KG1 (cell line): ENCODE measurements around the gene IFT27.
"Not testable (repeated sequence)": the region's sequence is repeated elsewhere in the genome, so short reads cannot be mapped to it uniquely, and the experiment has no call there.

ENCODE experiments used
- DNase-seq: peaks from one replicate; lab custom pipeline; 2025; lab: John Stamatoyannopoulos, UW

IFT27 gene

DNA sequence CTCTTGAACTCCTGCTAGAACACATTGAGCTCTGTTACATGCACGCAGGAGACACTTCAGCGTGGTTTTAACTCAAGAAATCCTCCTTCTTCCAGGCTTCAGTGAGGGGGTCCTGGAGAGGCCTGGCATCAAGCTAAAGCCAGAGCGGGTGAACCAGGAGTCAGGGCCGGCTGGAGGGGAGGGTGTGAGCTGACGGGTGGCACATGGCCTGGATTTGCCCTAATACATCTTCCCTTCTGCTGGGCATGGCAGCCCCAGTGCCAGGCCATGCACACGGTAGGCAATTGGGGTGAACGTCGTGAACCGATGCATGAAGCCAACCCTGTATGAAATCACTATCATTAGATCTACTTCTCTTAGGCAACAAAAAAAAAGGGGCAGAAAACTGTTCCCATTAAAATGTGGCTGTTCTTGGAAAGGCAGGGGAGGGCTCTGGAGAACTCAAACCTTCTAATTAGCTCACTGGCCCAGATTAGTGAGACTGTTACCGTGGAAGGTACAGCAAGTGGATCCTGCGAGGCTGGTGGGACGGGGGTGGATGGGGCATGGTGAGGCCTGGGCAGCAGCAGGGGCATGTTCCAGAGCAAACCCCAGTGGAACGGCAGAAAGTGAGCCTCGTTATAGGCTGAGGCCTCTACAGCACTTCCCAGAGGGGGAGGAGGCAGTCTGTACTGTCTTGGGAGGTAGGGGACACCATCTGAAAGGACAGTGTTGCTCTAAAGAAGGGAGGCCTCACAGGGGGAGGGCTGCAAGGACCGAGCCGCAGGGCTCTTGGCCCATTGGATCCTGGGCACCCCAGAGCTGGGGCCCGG lies 10.6 kb downstream of the IFT27 start:
- DNase-seq = no peak

GRCh38 chr22:36764641-36765040 lies 11.3 kb downstream of the IFT27 start:
- DNase-seq = no peak

DNA sequence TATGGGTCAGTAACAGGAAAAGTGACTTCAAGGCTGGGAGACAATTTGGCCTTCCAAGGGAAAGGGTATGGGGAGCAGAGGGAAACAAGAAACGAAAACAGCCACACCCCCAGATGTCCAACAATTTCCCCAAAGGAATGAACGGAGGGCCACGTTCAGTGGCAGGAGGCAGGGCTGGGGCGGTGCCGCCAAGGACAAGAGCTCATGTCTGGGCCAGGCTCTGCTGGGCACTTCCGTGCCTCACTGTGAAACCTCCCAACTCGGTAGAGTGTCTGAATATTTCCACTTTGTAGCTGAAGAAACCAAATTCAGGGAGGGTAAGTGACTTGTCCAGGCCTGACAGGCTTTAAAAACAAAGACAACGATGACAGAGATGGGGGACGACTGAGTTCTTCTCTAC lies 11.9 kb downstream of the IFT27 start:
- no peak for DNase-seq

GRCh38 chr22:36763576-36763975 lies 12.3 kb downstream of the IFT27 start:
- no peak for DNase-seq

GRCh38 chr22:36762687-36763260 lies 13.1 kb downstream of the IFT27 start:
- DNase-seq = no peak

GRCh38 chr22:36761553-36762240 lies 14.2 kb downstream of the IFT27 start:
- no peak for DNase-seq

DNA sequence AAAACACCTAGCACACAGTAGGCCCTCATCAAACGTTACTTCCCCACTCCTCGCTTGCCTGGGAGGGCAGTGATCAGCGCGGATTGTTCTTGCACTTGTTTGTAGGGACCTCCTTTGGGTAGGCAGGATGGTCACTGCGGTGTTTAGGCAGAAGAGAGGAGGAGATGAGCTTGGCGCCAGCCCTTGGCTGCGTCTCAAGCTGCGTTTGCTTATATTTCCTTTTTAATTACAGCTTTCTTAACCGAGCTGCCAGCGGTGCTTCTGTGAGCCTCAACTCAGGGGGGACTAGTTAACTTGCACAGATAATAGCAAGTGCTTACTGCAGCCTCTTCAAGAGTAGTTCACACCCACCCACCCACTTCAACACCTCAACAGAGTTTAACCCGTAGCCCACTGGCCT lies 15.1 kb downstream of the IFT27 start:
- DNase-seq = no peak

GRCh38 chr22:36759481-36760159 lies 16.3 kb downstream of the IFT27 start:
- no peak for DNase-seq

DNA sequence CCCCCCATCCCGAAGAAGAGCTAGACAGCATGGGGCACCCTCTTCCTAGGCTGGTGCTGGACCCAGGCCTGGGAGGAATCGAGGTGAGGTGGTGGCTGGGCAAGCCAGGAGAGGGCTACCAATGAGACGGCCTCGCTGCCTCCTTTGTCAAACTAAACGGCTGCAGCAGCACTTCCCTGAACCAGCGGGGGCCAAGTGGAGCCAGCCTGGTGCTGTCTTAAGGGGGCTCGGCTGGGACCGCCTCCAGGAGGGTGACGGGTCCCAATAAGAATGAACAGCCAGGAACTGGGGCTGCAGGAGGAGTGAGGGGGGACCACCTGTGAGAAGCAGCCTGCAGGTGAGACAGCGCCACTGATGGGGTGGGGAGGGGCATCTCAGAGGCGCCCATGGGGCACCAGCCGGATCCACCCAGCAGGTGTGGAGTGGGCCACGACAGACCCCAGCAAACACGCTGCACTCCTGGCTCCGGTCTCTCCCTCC lies 17.1 kb downstream of the IFT27 start:
- DNase-seq = no peak

DNA sequence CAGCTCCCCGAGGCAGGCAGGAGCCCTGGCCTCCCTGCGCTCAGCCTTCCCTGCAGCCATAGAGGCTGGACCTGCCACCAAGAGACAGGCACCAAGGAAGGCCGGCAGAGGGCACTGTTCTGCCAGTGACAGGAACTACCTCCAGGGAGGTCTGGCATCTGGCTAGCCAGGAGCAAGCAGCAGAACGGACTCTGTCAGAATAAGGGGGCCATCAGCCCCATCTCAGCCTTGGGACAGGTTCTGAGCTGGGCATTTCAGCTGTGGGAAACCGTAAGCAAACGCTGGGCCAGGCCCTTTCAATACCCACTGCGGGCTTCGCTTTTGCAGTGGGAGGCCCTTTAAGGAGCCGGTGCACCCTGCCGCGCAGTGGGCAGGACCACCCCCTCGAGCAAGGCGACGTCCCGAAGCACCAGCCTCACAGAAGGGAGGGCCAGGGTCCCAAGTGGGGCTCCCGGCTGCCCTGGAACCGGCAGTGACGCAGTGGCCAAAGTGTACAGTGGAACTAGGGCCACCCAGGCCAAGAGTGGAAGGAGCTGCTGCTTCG lies 18.2 kb downstream of the IFT27 start:
- peak; percentile 10 for DNase-seq

DNA sequence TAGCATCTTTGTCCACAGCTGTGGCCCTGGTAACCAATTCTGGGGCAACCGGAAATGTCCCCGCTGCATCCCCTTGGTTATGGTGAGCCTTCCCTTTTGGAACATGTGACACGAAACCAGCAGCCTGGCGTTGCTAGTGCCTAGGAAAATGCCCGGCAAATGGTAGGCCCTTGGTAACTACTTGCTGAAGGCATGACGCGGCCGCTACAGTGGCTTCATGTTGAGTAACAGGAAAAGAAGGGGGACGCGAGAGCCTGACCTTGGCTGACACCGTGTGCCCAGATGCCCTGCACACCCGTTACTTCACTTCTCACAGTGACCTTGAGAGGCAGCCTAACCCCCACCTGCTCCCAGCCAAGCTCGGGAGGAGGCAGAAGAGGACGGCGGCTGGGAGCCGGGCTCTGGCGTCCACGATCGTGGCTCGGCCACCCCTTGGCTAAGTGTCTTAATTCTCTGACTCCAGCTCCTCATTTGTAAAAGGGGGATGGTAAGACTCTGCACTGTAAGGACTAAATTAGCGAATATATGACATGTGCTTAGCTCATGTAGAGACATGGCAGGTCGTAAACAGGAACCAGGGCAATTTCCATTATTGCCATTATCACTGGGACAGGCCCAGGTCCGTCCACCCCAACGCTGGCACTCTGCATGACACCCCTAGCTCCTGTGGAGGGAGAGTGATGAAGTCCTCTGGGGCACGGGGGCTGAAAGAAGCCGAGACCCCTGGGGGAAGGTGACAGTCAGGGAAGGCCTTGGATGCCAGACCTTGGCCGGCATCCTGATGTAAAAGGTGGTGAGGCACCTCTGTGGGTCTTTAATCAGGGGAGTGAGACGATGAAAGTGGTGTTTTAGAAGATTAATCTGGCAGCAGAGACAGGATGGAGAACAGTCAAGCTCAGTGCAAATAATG lies 18.9 kb downstream of the IFT27 start:
- DNase-seq = no peak

DNA sequence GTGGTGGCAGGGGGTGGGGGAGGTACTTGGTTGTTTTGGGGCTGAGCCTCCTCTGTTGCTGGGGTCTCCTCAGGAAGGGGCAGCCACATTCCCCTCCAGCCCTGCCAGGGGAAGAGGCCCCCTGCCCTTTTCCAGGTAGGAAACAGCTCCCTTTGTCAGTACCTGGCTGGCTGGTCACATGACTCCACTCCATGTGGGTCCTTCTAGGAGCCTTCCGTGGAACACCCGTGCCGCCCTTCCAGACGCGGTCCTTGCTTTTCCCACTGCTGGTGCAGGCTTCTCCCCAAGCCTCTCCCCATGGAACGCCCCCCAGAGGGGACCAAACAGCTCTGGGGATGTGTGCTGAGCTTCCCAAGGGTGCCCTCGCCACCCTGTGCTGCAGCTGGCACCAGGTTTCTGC lies 19.9 kb downstream of the IFT27 start:
- DNase-seq = no peak

DNA sequence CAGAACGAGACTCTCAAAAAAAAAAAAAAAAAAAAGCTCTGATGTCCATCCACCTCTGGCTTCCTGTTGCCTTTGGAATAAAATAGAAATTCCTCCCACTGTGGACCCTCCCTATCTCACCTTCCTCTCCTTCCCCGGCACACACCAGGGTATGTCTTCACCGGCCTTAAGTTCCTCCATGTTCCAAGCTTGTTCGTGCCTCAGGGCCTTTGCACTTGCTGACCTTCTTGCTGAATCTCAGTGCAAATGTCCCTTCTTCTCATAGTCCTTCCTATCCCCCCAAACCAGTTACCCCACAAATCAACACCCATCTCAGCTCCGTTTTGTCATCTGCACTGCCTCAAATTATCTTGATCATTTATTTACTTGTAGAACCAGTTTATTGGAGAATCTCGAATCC lies 20.6 kb downstream of the IFT27 start:
- DNase-seq = no peak

DNA sequence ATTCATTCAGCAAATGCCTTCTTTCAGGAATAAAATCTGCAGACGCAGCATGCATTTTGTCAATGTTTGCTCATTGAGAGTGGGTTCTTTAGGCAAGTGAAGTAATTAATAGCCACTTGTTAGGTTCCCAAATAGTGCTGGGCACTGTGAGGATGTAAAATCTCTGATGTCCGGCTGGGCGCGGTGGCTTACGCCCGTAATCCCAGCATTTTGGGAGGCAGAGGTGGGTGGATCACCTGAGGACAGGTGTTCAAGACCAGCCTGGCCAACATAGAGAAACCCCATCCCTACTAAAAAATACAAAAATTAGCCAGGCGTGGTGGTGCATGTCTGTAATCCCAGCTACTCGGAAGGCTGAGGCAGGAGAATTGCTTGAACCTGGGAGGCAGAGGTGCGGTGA lies 21.0 kb downstream of the IFT27 start:
- not testable (repeated sequence) for DNase-seq

DNA sequence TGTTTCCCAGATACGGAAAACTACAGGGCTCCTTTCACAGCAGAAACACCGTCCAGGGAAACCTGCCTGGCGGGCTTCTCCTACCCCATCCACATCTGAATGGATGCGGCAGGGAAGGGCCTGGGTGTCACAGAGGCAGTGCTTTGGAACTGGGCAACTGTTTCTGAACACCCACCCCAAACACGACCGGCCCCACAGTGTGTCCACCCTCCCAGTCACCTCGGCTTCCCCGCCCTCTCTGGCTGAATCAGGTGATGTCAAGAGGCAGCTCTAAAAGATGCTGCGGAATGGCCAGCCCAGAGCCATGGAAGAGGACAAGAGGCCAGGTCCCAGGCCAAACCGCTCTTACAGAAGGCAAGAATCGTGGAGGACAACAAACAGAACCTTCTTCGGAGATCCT lies 22.0 kb downstream of the IFT27 start:
- DNase-seq = no peak

DNA sequence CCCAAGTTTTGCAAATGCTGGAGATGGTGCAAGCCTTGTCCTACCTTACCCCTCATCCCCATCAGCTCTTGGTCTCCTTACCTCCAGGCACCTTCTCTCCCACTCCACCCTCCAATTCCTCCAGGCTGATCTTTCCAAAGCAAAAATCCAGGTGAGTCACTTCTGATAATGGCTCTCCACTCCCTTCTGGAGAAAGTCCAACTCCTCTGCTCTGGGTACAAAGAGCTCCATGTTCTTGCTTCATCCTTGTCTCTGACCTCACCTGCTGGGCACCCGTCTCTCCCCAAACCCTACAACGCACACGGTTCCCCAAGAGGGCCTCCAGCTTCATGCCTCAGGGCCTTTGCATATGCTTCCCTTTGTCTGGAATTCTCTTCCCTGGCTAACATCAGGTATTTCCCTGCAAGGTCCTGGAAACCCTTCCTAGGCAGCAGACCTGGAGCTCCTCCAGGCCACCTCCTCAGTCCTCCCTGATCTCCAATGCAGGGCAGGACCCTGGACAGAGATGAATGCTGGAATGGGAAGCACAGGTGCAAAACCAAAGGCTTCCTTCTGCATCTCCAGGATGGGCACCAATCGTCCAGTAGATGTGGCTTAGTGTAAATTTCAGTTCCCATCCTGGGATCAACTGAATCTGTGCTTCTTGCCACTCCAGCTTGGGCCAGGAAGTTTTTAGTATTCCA lies 22.7 kb downstream of the IFT27 start:
- DNase-seq = no peak

DNA sequence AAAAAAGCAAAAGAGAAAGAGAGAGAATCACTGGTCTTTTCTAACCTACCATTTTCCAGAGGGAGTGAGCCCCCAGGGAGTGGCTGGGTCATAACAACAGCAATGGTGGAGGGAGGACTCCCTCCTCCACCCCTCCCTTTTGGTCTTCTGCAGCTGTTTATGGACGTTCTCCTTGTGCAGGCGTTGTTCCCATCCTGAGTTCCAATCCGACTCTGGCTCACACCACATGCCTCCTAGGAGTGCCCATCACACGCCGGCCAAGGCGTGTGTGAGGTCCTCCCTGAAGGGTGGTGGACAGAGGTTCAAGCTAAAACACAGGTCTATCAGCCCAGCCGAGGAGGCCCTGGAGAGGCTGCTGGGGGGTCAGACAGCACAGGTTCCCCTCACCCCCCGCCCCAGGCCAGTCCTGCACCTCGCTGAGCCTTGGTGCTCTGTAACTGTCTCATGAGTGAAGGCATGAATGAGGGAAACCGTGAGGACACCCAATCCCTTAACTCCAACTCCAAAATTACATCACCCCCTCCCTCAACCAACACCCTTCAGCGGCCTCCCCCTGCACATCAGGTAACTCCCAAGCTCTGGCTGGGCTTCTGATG lies 29.4 kb downstream of the IFT27 start:
- DNase-seq = no peak

DNA sequence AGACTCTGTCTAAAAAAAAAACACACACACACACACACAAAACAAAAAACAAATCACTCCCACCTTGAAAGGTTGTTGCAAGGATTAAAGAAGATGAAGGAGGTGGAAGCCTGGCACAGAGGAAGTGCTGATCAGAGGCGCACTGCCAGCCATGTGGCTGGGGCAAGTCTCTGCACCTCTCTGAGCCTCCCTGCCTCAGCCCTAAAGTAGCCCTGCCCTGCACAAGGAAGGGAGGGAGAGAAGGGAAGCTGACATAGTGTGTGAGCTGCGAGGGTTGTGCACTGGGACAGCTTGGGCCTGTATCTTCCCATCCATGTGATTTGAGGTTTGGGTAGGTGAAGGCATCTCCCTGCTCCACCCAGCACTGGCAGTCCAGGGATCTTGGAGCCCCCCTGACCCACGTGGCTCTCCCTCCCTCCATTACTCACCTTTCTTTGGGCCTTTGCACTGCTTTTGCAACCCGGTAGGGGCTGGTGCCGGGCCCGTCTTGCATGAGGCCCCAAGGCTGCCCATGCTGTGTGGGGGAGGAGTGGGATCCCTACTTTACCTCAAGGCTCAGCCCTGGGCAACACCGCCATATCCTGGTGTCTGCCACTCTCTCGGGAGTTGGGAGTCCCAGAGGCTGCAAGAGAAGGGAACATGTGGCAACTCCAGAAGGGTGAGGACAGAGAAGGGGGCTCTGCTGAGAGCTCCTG lies 30.5 kb downstream of the IFT27 start:
- no peak for DNase-seq

DNA sequence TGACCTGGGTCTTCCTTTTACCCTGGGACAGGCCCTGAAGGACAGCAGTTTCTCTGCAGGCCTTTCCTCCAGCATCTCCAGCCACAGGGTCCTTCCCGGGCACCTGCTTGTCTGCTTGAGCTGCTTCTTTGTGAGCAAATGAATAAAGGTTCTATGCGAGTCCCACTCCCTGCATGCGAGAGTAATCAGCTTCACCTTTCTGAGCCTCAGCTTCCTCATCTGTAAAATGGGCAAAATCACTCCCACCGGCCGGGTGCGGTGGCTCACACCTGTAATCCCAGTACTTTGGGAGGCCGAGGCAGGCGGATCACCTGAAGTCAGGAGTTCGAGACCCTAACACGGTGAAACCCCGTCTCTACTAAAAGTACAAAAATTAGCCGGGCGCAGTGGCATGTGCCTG lies 31.1 kb downstream of the IFT27 start:
- no peak for DNase-seq

GRCh38 chr22:36744413-36744765 lies 31.5 kb downstream of the IFT27 start:
- DNase-seq = no peak
